ENCODE results near the gene MAOB.

MAOB gene

DNA sequence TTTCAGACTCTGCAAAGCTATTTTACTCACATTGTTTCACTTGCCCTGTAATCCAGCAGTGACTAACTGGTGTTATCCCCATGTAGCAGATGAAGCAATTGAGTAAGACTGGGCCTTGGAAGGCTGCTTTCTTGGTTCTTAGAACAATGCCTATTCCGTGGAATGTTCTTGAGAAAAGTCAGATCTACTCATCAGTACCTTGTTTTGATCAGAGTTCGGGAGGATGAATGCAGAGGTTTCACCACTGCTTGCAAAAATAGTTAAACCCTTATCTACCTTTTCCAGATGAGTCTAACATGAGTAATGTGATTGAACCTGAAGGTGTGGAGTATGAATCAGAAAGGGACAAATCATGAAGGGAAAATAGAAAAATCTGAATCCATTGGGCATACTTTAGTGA lies 1.8 kb downstream of the MAOB start:
- DNase-seq, result no peak
- TF ChIP-seq, protein P1, sequence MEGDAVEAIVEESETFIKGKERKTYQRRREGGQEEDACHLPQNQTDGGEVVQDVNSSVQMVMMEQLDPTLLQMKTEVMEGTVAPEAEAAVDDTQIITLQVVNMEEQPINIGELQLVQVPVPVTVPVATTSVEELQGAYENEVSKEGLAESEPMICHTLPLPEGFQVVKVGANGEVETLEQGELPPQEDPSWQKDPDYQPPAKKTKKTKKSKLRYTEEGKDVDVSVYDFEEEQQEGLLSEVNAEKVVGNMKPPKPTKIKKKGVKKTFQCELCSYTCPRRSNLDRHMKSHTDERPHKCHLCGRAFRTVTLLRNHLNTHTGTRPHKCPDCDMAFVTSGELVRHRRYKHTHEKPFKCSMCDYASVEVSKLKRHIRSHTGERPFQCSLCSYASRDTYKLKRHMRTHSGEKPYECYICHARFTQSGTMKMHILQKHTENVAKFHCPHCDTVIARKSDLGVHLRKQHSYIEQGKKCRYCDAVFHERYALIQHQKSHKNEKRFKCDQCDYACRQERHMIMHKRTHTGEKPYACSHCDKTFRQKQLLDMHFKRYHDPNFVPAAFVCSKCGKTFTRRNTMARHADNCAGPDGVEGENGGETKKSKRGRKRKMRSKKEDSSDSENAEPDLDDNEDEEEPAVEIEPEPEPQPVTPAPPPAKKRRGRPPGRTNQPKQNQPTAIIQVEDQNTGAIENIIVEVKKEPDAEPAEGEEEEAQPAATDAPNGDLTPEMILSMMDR (IDR thresholded peaks at IDR 0.05), result no peak
- Mint-ChIP-seq H3K27ac (no peak overlapping the region), H3K9me3 (peaks cover 44% of the 10 kb centered on the region), H3K27me3 (ENCODE audit: low read depth, poor library complexity) (peaks cover 16% of the 10 kb centered on the region), H3K4me1 (no peaks in the 10 kb centered on the region), H3K36me3 (ENCODE audit: low read depth) (no peaks in the 10 kb centered on the region), H3K4me3 (no peak overlapping the region)

DNA sequence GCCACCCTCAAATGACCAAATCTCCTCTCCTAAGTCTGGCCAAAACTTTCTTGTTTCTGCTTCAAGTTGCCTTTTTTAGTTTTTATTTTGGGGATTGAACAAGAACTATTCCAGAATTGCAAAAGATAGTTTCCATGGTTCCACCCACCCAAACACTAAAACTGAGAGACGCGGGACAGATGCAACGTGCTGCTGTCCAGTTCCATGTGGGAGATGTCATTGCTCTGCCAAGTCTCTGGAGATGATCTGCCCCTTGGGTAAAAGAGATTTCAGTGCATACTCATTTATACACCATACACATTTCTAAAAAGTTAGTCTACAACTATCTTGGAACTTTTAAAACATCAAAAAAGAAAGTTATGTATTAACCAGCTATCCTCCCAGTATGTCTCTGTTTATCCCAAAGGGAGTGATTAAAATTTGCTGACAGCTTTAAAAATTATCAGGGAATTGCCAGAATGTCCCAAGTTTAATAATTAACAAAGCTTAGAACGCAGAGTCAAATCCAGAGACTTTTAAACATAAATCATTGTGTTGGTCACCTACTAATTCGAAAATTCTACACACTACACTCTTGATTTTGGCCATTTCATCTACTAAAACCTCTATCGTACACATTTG lies 3.2 kb downstream of the MAOB start:
- Mint-ChIP-seq H3K4me3 (no peak overlapping the region), H3K36me3 (ENCODE audit: low read depth) (no peaks in the 10 kb centered on the region), H3K9me3 (peaks cover 38% of the 10 kb centered on the region), H3K27me3 (ENCODE audit: low read depth, poor library complexity) (peaks cover 15% of the 10 kb centered on the region), H3K4me1 (no peaks in the 10 kb centered on the region), H3K27ac (no peak overlapping the region)
- DNase-seq, result no peak
- TF ChIP-seq, protein P1 (IDR thresholded peaks at IDR 0.05), result no peak

DNA sequence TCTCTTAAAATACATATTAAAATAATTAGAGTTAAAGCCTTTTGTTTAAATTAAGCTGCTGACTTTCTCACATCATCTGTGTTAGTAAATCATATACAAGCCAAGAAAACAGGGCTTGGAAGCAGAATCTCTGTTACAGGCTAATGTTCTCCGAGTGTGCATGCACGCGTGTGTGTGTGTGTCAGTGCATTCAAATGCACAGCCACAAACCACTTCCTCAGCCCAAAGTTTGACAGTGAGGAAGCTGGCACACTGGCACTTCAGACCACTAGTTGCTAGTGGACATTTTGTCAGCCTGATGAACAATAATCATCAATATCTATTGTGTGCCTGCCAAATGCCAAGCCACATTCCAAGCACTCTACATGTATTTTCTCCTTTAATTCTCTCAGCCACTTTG lies 5.6 kb downstream of the MAOB start:
- DNase-seq, result no peak
- no peak overlapping the region for H3K4me3 Mint-ChIP-seq
- TF ChIP-seq, protein P1 (IDR thresholded peaks at IDR 0.05), result no peak
- H3K27me3 Mint-ChIP-seq (ENCODE audit: low read depth, poor library complexity), result peaks cover 4% of the 10 kb centered on the region
- H3K36me3 Mint-ChIP-seq (ENCODE audit: low read depth), result no peaks in the 10 kb centered on the region
- no peak overlapping the region for H3K27ac Mint-ChIP-seq
- H3K4me1 Mint-ChIP-seq, result no peaks in the 10 kb centered on the region
- H3K9me3 Mint-ChIP-seq, result peaks cover 35% of the 10 kb centered on the region

DNA sequence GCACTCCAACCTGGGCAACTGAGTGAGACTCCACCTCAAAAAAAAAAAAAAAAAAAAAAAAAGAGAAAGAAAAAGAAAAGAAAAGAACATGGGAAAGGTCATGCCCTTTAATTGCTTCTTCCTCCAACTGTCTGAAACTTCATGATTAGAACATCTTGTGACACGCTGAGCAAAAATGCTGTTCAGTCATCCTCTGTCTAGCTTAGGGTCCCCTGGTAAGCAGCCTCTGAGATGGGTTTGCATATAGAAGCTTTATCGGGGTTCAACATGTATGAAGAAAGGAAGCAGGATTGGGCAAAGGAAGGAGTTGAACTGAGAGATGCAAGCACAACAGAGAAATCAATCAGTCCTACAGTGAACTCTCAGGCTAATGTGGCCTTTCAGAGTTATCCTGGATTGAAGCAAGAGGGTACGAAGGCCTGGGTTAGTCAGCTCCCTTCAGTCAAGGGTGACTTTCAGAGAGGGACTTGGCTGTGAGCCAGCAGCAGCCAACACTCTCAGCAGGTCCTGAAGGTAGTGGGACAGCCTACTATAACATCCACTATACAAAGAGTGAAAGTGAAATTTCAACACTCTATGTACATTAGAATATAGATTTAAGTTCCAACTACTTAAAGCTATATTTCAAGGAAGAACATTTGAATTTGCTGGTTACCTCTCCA lies 11.4 kb downstream of the MAOB start:
- DNase-seq, result no peak
- no peak overlapping the region for H3K4me3 Mint-ChIP-seq
- no peaks in the 10 kb centered on the region for H3K4me1 Mint-ChIP-seq
- TF ChIP-seq, protein P1 (IDR thresholded peaks at IDR 0.05), result no peak
- no peaks in the 10 kb centered on the region for H3K36me3 Mint-ChIP-seq (ENCODE audit: low read depth)
- H3K27ac Mint-ChIP-seq, result no peak overlapping the region
- H3K9me3 Mint-ChIP-seq, result peaks cover 27% of the 10 kb centered on the region
- H3K27me3 Mint-ChIP-seq (ENCODE audit: low read depth, poor library complexity), result no peaks in the 10 kb centered on the region

DNA sequence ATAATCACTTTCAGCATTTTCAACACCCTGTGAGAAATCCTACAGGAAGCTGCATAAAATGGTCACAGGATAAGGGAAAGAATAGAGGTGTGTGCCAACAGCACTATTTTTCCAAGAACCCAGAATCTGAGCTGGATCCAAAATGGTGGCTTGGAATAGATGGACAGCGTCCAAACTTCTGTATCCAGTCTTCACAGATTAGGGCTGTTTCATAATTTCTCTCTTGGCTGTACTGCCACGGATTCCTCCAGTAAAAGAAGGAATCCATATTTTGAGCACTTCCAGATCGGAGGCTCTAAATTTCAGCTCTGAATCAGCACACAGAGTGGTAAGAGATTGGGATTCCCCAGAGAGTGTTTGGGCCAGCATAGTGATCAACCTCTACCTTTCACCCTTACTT lies 12.2 kb downstream of the MAOB start:
- no peak for DNase-seq
- Mint-ChIP-seq H3K4me3 (no peak overlapping the region), H3K36me3 (ENCODE audit: low read depth) (no peaks in the 10 kb centered on the region), H3K27me3 (ENCODE audit: low read depth, poor library complexity) (no peaks in the 10 kb centered on the region), H3K27ac (no peak overlapping the region), H3K4me1 (no peaks in the 10 kb centered on the region), H3K9me3 (peaks cover 30% of the 10 kb centered on the region)
- TF ChIP-seq, protein P1 (IDR thresholded peaks at IDR 0.05), result no peak

DNA sequence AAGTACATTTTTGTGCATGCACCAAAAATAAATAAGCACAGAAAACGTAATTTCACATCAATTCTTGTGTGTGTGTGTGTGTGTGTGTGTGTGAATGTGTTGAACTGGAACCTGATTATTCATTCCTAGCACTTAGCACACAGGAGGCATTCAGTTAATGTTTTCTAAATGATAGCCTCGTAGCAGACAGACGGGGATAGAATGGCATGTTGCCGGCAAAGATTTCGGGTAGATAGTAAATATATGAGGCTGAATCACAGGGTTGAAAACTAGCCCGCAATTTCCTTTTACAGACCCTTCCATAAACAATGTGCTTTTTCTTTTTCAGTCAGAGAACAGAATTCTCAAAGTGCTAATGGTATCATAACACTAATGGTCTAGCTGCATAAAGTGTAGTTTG lies 13.5 kb downstream of the MAOB start:
- Mint-ChIP-seq H3K9me3 (peaks cover 32% of the 10 kb centered on the region), H3K4me3 (no peak overlapping the region), H3K4me1 (no peaks in the 10 kb centered on the region), H3K27me3 (ENCODE audit: low read depth, poor library complexity) (no peaks in the 10 kb centered on the region), H3K27ac (no peak overlapping the region), H3K36me3 (ENCODE audit: low read depth) (no peaks in the 10 kb centered on the region)
- DNase-seq, result no peak
- TF ChIP-seq, protein P1 (IDR thresholded peaks at IDR 0.05), result no peak

All from nephron progenitor cell (in vitro differentiated cells).